ENCODE data around the gene BMP8B.
"Not testable (repeated sequence)": the region's sequence is repeated elsewhere in the genome, so short reads cannot be mapped to it uniquely, and the experiment has no call there.

The BMP8B gene

GRCh38 chr1:39788758-39789570, at the start of gene BMP8B:
TSS of gene BMP8B (minus strand) at chr1:39788865. CDS start at chr1:39788485, 380 bp downstream.
- peak; percentile 46 to 54 for DNase-seq

GRCh38 chr1:39836595-39837110, 48.0 kb upstream of the BMP8B start:
- no peak for DNase-seq

DNA sequence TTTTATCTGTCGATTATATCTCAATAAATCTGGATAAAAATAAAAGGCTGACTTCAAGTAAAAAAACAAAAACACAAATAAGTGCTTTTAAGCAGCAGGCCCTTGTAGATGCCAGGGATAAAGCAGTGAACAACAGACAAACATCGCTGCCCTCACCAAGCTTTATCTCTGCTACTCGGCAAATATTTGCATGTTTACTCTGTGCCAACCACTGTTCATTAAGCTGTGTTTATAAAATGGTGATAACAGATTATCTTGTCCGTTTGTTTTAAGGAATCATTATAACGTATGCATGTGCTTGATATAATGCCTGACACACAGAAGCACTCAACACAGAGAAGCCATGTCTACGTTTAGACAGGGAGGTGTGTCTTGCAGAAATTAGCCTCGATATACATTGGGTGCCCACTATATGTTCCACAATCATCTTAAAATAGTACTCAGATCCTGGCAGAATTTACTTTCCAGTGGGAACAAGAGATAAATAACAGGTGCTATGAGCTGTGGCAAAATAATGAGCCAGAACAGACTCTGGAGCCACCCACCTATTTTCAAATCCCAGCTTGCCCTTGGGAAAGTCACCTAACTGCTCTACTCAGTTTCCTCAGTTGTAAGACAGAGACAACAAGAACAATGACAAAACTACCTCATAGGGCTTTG, 47.4 kb upstream of the BMP8B start:
- DNase-seq: no peak

DNA sequence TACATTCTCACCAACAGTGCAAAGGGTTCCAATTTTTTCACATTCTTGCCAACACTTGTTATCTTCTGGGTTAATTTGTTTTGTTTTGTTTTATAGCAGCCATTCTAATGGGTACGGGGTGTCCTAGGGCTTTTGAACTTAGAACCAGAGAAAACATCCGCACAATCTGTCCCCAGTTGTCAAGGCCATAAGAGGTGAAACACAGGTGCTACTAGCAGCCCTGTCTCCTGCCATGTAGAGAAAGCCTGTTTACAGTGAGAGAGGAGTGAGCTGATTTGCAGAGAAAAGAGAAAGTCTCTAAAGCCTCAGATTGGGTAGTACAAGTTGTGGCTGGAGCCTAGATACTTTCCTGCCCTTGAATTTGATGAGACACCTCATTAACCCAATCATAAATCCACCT, 46.4 kb upstream of the BMP8B start:
- DNase-seq: no peak

- DNase-seq: no peak
These were observed 45.1 kb upstream of the BMP8B start for GRCh38 chr1:39833621-39834385.

DNA sequence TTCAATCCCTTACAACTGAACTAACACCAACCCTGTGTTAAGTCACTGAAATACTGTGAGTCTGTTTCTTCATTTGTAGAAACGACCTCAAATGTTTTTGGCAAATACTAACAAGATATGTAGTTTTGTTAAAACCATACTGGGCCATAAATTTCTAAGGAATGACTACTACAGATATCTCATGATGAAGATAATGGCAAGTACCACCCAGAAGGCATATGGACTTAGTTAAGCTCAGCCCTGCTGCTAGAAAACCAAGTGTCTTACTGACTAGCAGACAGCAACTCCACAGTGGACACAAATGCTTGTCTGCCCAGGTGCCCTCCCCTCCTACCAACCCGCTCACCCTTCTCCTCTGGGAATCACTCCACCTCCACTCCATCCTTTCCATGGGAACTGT, 44.5 kb upstream of the BMP8B start:
- DNase-seq: no peak

GRCh38 chr1:39832294-39832693, 43.6 kb upstream of the BMP8B start:
- no peak for DNase-seq

DNA sequence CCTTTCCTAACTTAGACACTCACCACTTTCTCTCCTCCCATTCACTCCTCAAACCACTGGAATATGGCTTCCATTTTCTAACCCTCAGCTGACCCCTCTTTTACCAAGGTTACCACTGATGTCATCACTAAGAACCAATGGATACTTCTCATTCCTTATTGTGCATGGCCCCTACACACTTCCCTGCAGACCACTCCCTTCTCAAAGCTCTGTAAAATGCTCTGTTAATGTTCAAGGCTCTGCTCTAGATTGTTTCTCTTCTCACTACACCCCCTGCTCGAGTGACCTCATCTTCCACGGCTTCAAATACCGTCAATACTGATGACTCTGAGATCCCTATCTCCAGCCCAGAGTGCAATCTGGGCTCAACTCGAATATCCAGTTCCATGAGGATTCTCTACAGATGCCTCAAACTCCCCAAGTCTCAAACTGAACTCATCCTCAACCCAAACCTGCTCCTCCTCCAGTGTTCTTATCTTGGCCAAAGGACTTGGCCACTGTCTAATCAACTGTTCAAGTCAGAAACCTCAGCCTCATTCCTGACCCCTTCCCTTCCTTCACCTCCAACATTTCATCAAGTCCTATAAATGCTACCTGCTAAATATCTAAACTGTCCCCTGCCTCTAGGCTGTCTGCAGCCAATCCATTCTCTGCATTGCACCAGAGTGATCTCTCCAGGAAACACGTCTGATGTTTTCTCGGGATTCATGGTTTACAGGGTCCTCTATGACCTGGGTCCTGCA, 41.3 kb upstream of the BMP8B start:
- no peak for DNase-seq

DNA sequence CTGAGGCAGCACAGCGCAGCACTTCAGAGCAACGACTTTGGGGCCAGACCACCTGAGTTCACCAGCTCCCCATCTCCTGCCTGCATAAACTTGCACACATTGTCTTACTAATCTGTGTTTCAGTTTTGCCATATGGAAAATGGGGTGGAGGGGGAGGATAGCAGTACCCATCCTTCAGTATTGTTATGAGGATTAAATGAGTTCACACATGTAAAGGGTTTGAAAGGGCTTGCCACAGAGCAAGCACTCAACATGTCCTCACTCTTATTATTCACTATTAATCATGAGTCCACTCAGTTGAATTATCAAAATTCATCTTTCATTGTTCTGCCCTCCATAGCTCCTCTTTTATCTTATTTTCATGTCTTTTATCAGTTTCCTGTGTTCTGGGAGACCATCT, 40.1 kb upstream of the BMP8B start:
- DNase-seq: no peak

DNA sequence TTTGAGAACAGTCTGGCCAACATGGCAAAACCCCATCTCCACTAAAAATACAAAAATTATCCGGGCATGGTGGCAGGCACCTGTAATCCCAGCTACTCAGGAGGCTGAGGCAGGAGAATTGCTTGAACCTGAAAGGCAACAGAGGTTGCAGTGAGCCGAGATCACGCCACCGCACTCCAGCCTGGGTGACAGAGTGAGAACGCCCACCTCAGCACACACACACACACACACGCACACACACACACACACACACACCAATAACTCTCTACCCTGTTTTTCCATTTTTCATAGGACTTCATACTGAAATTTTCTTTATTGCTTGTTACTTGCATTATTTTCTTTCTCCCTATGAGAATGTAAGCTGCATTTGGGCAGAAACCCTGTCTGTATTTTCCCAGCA, 39.6 kb upstream of the BMP8B start:
- not testable (repeated sequence) for DNase-seq

- DNase-seq: no peak
These were observed 38.5 kb upstream of the BMP8B start for GRCh38 chr1:39827201-39827600.

GRCh38 chr1:39826583-39826982, 37.9 kb upstream of the BMP8B start:
- no peak for DNase-seq

- no peak for DNase-seq
These were observed 36.8 kb upstream of the BMP8B start for GRCh38 chr1:39825432-39825941.

DNA sequence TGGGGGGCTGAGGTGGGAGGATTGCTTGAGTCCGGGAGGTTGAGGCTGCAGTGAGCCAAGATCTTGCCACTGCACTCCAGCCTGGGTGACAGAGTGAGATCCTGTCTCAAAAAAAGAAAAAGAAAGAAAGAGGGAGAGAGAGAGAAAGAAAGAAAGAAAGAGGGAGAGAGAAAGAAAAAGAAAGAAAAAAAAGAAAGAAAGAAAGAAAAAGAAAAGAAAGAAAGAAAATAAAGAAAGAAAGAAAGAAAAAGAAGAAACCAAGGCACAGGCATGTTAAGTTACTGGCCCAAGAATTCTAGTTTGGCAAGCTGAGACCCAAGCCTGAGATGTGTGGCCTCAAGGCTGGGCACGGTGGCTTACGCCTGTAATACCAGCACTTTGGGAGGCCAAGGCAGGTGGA, 34.8 kb upstream of the BMP8B start:
- DNase-seq: not testable (repeated sequence)

GRCh38 chr1:39822146-39822545, 33.5 kb upstream of the BMP8B start:
- DNase-seq: no peak

DNA sequence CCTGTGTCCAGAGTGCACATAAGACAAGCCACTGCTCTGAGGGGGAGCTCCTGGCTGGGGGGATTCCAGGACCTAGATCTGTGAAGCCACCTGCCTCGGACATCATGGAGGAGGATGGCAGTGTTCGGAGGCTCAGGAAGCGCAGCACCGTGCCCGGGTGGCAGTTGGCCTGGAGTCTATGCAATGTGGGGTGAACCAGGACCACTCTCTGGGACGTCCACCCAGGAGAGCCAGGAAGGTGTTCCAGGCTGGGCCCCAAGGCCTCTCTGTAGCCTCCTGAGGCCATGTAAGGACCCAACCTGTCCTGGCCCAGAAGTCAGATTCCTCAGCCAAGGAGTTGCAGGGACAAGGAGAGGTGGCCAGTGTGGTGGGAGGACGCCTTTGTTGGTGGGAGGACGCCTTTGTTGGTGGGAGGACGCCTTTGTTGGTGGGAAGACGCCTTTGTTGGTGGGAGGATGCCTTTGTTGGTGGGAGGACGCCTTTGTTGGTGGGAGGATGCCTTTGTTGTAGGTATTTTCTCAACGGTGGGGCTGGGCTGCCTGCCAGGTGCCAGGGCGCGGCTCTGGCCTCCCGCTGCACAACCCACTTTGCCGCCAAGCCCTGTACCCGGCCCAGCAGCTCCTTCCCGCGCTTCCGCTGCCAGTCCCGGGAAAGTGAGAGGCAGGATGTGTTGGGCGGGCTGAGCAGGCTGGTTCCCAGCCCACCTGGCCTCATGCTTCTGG, 30.6 kb upstream of the BMP8B start:
- no peak for DNase-seq

DNA sequence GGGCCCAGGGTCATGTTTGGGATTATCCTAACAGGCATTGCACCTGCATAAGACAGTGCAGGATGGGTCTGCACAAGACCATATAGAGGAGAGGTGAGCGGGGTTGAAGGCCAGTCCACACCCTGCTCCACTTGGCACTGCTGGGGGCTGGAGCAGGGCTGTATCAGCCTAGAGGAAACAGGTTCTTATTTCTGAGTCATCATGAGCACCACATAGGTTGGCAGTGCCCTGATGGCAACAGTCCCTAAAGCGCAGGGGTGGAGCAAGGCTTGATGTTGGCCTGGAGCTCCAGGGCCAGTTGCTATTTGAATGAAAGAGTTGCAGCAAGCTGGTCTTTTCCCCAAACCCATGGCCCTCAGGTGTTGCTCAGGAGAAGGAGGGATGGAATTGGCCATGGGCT, 29.8 kb upstream of the BMP8B start:
- DNase-seq: no peak

DNA sequence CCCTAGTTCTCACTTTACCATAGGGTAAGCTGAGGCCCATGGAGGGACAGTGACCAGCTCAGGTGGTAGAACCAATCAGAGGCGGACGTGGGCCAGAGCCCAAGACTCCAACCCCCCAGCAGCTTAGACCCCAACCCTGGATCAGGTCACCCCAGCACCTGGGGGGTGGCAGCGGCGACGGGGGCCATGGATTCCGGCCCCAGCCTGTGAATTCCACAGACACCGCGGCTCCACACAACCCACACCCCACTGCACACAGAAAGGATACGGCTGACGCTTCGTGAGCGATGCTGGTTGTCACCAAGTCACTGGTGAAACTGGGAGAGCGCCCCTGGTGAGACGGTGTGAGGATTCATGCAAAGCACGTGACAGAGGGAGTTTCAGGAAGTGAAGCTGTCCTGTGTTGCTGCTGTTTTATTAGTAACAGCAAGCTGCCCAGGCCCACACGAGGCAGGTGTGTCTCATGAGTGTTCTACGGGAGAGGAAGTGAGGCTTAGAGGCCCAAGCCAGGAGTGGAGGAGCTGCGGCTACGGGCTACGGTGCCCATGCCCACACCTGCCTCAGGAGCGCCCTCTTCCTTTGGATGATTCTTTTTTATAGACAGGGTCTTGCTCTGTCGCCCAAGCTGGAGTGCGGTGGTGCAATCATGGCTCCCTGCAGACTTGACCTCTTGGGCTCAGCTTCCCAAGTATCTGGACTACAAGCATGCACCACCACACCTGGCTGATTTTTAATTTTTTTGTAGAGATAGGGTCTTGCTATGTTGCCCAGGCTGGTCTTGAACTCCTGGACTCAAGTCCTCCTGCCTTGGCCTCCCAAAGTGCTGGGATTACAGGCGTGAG, 28.6 kb upstream of the BMP8B start:
- DNase-seq: peak; percentile 81 to 82

- DNase-seq: peak; percentile 46 to 69
These were observed 27.9 kb upstream of the BMP8B start for GRCh38 chr1:39816415-39817090.

DNA sequence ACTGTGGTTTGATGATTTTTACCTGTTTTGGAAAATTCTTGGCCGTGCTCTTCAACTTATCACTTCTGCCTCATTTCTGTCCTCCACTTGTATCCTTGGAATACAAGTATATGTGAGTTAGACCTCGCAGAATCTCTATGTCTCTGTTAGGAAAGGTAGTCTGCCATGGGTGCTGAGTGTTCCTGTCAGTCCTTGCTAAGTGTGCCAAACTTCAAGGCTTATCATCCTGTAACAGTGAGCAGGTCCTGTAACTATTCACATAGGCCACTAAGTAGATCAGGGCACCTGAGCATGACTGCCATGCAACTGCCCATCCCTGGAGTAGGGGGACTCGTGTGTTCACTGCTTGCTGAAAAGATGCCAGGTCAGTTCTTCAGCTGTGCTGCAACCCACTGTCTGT, 24.2 kb upstream of the BMP8B start:
- DNase-seq: no peak
